Body of pancreas (tissue), 4 donors: Measurements from ENCODE around the gene EGF.

Experiments
- CTCF ChIP-seq, 7 experiments: fragments of 450-650 bp in 4 of 7; fragments of 200-600 bp in 3 of 7; sonication (generic) in 3 of 7; IDR thresholded peaks; one replicate each; pipeline ENCODE4 v1.5.1; 2016 to 2019; ENCODE audit warnings: antibody characterized with exemption in 7 of 7
- POLR2A ChIP-seq, 3 donors: fragments of 450-650 bp; IDR thresholded peaks; one replicate each; pipeline ENCODE4 v1.6.1; 2016; ENCODE audit warnings: antibody characterized with exemption in 3 of 3, mild to moderate bottlenecking in 2 of 3

DNA sequence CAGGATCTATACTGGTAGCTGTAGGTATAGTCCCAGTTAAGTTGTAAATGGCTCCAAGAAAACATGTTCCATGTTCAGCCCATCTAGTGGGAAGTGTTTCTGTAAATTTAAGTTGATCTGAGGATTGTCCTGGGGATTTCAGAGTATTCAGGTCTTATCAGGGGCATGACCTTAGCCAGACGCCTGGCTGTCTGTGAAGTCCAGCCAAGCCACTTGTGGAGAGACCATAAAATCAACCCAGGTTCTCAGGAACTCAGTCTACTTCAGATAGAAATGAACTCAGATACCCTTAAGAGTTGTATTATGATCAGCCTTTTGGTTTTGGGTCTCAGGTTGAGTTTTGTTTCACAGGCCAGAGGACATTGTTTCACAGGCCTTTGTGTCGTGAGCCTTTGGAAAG lies 95.9 kb downstream of the EGF start:
- TF ChIP-seq CTCF (IDR thresholded peaks at IDR 0.05), result no peak
- TF ChIP-seq POLR2A (IDR thresholded peaks at IDR 0.05), result no peak
